Activated effector memory CD4-positive, alpha-beta T cell treated with anti-CD3 and anti-CD28 coated beads, Interleukin-2, amount 50 U/mL, for 16 hours (primary cell): ENCODE measurements around the gene SYNE3.
A peak's percentile ranks its signal among the peaks of the same experiment; 100 is the strongest.

Source experiments
- DNase-seq: peaks from one replicate; pipeline ENCODE4 v3.0.0-alpha.2; 2020

The SYNE3 gene, protein sequence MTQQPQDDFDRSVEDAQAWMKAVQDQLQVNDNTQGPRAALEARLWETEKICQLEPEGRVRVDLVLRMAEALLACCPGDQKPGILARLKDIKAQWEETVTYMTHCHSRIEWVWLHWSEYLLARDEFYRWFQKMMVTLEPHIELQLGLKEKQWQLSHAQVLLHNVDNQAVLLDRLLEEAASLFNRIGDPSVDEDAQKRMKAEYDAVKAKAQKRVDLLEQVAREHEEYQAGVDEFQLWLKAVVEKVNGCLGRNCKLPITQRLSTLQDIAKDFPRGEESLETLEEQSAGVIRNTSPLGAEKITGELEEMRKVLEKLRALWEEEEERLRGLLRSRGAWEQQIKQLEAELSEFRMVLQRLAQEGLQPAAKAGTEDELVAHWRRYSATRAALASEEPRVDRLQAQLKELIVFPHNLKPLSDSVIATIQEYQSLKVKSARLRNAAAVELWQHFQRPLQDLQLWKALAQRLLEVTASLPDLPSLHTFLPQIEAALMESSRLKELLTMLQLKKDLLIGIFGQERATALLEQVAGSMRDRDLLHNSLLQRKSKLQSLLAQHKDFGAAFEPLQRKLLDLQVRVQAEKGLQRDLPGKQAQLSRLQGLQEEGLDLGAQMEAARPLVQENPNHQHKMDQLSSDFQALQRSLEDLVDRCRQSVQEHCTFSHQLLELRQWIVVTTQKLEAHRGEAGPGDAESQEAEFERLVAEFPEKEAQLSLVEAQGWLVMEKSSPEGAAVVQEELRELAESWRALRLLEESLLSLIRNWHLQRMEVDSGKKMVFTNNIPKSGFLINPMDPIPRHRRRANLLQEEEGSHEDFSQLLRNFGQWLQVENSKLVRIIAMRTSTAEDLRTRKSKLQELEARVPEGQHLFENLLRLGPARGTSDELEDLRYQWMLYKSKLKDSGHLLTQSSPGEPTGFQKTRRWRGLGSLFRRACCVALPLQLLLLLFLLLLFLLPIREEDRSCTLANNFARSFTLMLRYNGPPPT

DNA sequence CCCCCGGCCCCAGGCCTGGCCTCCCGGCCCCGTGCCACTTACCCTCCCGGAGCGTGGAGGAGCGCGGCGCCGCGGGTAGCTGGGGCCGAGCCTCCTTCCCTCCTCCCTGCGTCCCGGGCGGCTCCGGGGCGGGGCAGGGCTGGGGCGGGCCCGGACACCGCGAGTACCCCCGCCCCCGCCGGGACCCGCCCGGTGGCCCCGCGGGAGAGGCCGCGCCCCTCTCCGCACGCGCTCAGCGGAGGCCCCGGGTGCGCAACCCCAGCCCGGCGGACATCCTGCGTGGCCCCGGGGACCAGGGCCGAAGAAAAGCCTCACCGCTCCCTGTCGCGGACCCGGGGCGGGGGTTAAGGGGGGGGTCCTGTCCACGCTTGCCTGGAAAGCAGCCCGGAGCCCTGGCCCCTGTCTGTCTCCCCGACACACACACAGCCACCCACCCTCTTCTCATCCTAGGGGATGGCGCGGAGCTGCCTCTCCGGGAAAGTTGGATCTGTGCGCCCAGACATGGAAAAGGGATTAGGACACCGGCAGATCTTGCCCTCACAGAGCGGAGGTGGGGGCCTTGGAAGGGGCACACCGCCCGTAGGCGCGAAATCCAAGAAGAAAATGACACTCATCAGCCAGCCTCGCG lies at the start of gene SYNE3:
TSS of gene SYNE3 (minus strand) at position 97 of the 628 bp plus-strand sequence. CDS start 40,829 bp downstream, outside the sequence.
- peak; percentile 86 for DNase-seq

DNA sequence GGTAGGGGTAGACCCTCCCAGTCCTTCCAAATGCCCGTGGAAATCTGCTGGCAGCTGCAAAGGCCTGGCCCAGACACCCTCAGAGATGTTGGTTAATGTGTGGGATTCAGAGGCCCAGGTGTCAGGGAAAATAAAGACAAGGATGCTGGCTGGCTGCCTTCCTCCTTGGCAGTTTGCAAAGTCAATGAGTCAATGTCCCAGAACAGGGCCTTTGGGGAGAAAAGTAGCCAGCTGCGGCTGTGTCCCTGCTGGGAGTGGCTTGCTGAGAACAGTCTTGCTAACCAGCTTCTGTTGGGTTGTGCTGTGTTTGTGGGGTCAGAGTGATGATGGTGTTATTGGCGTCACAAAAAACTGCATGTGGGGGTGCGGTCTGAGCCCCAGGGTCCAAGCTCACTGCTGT lies 47.6 kb upstream of the SYNE3 start:
- DNase-seq = no peak

DNA sequence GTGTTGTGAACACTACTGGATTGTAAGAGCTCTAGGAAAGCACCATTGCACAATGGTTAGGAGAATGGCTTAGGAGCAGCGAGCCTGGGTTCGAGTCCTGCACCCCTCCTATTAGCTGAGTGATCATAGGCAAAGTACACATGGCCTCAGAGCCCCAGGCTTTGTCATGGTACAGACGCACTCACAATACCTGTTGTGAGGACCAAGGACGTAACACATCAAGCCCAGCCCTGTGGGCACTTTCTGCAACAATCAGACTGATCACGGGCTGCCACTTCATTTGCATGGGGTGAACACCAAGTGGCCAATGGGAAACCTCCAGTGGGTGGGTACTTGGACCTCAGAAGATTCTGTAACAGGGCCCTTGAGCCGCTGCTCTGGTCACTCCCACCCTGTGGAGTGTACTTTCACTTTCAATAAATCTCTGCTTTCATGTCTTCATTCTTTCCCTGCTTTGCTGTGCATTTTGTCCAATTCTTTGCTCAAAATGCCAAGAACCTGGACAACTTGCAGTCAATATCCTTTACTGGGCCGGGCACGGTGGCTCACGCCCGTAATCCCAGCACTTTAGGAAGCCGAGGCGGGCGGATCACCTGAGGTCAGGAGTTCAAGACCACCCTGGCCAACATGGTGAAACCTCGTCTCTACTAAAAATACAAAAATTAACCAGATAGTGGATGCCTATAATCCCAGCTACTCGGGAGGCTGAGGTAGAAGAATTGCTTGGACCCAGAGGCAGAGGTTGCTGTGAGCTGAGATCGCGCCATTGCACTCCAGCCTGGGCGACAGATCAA lies 46.6 kb upstream of the SYNE3 start:
- DNase-seq = no peak

DNA sequence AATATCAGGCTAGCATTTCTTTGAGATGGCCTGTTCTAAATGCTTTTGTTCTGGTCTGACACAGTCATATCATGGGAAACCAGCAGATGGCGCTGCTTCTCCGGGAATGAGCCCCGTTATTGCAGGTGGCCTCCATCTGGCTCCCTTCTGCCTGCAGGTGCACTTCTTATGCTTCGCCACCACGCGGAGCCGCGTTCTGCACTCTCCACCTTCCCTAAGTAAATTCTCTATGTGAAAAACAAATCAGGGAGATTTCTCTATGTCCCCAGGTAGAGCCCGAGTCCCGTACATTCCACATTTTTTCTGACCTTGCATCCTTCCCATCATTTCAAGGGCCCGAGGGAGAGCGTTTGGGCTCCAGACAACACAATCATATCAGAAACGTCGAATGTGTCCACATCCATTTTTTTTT lies 44.6 kb upstream of the SYNE3 start:
- DNase-seq = peak; percentile 94

DNA sequence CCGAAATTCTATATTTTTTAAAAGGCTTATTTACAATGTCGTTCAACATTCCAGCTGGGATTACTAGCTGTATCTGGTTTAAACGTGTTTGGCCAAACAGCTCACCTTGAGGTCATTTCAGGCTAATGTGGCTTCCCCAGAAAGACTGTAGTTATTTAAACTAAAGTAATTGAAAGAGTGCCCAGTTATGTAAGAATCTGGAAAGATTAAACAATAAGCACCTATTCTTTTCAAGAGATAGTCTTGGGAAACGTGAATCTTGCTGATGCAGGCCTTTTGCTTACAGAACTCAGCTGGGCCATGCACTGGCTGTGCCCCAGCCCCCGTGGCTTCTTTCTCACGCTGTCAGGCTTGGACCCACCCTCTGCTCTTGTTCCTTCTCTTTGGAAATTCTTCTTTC lies 42.8 kb upstream of the SYNE3 start:
- DNase-seq = no peak

DNA sequence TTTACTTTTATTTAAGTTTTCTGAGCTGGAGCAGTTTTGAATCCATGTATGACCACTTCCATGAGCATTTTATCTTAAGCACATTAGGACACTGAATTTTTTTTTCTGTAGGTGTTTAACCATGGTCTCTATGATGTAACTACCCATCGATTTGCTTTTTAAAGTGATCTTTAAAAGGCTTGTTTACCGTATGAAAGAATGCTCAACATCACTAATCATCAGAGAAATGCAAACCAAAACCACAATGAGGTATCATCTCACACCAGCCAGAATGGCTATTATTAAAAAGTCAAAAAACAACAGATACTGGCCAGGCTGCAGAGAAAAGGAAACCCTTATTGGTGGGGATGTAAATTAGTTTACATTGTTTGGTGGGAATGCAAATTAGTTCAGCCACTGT lies 41.4 kb upstream of the SYNE3 start:
- DNase-seq = no peak

DNA sequence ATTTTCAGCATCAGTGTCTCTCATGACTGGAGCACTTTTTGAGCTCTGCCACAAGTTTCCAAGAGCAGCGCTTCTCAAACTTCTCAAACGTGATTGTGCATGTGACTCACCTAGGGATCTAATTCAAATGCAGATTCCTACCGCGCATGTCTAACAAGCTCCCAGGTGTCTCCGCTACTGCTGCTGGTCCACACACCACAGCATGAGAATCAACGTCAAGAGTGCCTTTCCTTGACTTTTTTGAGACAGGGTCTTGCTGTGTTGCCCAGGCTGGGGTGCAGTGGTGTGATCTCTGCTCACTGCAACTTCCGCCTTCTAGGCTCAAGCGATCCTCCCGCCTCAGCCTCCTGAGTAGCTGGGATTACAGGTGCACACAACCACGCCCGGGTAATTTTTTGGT lies 40.8 kb upstream of the SYNE3 start:
- no peak for DNase-seq

DNA sequence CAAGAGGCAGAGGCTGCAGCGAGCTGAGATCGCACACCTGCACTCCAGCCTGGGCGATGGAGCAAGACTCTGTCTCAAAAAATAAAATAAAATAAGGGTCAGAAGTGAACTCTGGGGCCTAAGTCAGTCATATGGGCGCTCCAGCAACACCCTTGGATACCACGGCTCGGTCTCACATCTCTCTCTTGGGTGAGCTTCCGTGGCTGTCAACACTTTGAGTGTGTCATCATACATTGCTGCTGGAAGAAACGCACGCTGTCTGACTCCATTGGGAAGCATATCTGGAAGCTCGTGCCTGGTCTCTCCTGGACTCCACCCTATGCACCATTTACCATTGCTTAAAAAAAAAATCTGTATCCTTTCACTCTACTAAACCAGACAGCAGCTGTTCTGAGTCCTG lies 38.6 kb upstream of the SYNE3 start:
- no peak for DNase-seq

DNA sequence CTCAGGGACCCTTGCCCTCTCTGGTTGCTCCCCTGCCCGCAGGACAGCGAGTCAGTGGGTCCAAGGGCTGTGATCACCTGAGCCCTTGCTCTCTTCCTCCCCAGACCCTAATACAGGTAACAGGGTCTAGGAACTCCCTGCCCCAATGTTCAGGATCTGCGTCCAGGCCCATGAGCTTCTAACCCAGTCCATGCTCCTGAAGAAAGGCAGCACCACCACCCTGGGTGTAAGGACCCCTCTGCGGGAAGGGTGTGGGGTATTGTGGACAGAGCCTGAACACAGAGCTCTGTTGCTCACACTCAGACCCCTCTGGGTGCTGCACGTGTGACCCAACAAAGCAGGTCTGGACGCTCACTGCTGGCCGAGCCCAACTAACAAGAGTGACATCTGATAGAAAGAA lies 36.7 kb upstream of the SYNE3 start:
- DNase-seq = no peak

DNA sequence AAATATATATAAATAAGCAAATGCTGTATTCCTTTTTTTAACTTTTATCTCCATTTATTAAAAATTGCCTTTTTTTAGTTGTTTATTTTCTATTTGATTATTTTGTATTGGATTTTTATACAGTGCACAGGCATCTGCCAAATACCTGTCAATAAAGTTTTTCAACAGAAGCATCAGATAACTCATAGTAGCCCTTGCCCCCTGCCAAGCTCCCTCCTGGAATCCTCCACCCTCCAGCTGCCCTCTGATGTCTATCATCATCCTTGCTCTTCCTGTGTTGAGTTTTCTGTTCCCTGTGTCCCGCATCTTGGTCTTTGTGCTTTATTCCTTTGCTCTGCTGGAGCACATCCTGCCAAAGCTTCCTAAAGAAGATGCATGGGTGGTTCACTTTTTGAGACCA lies 35.0 kb upstream of the SYNE3 start:
- DNase-seq = no peak

DNA sequence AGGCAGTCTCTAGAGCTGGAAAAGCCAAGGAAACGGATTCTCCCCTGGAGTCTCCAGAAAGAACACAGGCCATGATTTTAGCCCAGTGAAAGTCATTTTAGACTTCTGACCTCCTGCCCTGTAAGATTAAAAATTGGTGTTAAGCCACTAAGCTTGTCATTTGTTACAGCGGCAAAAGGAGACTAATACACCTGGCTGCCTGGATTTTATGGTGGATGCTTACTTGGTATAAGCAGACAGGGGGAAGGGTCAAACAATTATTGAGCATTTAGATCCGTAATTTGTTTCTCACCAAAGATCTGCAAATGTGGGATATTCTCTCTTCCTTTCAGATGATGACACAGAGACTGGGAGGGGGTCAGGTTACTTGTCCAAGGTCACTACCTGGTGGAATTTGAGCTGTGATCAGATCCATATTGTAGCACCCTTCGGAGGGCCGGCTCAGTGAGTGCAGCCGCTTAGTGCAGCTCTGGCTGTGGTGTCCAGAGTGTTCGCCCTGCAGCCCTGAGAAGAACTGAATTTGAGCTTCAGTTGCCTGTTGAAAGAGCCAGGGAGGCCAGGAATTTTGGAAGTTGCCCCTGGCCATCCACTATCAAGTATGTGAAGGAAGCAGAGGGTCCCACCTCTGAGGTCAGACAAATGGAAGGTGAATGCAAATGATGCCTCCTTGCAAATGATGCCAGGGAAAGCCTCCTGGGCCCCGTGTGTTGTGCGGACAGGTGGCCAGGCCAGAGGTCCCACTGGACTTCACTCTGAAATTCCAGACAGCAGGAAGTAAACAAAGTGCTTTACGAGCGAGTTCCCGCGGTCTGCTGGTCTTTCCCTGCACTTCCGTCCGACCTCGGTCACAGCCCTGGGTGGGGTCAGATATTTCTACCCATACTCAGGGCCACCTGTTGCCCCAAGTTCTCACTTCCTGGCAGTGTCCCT lies 33.5 kb upstream of the SYNE3 start:
- DNase-seq = no peak

DNA sequence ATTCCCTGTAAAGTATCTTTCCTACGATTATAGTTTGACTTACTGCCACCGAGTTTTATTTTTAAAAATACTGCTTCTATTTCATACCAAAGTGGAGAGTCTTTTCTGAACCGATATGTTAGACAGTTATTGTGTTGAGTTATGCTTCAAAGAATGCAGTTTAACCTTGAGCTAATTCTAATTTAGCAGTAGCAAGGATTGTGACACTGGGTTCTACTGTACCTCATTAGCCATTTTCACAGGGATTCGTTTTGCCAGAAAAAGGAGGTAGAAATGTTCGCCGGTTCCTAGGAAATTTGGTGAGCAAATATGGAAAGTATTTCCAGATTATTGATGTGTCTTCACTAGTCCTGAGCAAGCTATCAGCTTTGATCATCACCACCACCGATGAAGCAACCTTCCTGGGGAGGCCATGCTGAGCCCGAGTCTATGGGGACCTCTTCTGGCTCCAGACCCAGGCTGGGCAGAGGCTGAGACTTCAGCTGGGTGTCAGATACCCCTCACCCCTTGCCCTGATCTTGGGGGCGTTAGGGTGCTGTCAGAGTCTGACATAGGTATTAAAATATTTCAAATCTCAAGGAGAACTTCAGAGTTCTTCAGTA lies 32.0 kb upstream of the SYNE3 start:
- DNase-seq = no peak

DNA sequence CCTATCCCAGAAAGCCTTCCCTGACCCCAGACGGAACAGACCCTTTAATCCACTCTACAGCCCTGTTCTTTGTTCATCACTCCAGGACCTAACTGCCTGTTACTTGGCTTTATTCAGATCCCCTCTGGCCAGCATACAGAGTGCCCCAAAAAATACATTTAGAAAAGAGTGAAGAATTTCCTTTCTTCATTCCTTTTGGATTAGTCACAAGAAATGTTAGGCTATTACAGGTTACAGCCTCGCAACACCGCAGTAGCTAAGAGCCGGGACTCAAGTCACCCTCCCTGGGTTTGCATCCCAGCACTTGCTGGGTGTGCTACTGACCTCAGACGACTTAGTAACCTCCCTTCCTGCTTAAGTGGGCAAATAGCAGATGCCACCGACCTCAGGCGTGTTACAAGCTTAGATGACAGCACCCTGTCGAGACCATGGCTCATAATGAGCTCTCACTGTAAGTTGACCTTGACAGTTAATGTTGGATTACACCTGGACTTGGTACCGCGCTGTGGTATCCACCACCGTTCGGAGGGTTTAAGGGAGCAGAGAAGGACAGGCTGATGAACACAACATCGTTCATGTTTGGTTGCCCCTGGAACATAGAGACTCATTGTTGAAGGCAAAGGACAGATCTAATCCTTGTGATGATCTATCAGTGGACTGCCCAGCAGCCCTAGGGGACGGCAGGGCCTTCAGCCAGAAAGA lies 31.3 kb upstream of the SYNE3 start:
- DNase-seq = no peak

DNA sequence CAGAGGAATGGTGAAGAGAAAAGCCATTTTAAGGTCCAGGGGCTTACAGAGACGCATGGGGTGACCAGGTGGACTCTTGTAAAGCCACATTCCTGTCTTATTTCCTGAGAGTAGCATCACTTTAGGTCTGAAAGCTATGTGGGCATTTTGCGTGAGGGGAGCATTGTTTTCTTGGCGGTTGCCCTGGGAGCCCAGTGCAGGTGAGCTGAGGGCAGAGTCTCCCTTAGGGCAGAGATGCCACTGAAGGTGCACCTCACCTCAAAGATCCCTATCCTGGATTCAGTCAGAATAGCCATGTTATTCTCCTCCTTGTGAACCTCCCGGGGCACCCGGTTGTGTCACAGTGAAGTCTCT lies 30.8 kb upstream of the SYNE3 start:
- no peak for DNase-seq

DNA sequence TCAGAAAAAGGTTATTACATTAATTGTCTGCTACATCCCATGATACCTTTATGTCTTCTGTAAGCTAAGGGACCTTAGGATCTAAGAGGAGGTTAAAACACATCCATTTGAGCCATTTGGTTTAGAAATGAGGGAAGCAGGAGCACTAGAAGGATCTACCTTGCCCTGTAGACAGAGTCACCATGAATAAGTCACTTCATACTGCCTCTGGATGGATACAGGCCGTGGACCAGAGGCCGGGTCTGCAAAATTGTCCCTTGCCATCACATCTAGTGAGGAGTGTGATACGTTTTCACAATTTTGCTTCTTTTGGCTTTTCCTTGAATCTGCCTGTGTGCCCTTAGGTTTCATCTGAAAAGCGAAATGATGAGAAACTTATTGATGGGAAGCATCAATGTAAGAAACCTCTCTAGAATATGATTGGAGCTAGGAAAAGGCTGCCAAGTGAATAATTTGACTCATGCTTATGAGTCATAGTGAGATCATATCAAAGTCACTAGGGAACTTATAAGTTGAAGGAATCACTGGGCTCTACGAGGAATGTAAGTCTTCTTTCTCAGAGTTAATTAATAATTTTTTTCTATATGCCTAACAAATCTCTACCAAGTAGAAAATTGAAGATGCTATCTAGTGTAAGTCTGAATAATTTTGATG lies 29.2 kb upstream of the SYNE3 start:
- DNase-seq = no peak

DNA sequence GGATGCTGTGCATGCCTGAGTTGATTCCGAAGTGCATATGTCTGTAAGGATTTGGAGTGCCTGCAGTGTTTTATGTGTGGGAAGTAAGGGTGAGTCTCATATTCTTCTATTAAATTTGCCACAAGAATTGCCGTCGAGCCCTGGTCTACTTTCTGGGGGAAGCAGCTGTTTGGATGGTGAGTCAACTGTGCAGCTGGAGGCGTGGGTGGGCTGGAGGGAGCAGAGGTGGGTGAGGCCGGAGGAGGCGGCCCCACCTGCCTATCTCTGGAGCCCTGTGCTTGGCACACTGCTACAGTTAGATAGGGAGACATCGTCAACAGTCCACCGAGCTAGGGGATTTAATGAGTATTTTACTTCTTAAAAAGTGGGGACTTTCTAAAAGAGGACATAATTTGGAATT lies 28.1 kb upstream of the SYNE3 start:
- no peak for DNase-seq

DNA sequence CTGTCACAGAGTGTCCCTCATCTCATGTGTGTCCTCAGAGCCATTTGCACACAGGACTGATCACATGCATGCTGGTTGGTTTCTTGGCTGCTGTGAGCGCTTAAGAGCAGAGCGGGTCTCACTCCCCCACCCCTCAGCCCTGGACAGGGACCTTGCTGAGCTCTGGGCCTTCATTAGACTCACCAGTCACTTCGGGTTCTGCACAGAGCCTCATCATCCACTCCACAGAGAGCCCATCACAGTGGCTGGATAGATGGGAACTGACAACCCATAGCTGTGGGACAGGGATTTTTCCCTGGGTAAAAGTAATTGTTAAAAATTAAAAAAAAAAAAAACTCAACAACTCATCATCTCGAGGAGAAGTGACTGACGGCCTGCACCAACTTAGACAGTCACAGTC lies 26.6 kb upstream of the SYNE3 start:
- DNase-seq = no peak

DNA sequence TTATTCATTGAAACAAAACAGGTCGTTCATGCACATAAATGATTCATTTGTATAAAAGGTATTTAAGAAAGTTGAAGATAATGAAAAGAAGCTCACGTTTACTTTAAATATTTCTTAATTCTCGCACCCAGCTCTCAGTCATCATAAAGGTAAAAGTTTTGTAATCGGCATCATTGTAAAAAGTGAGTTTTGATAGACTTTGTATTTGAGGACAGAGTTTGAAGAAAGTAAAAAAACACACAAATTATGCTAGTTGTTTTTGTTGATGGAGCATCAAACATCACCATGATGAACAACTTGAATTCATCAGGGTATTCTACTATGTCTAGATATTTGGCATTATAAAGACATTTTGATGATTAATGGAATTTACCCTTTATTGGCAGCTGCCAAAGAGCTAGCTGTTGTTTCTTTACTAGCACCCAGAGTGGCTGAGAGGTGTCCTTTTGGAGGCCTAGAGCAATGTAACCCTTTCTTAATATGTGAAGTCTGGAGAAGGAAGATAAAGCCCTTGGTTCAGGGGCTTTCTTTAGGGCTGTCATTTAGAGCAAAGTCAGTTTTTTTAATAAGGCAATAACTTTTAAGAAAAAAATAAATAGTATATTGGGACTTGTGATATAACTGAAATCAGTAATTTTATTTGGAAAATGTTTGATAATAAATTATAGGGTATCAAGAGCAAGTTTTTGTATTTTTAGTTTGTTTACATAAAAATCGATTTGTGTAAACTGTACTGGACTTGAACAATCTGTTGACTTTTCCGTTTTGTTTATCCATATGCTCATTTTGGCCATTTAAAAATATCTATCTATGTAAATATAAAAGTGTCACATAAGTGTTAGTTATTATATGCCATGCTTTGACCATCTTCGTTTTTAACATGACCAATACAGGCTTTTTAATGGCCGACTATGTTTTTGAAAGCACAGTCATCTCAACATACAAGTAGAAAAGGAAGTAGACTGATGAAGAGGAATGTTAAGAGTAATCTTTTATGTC lies 25.8 kb upstream of the SYNE3 start:
- no peak for DNase-seq

DNA sequence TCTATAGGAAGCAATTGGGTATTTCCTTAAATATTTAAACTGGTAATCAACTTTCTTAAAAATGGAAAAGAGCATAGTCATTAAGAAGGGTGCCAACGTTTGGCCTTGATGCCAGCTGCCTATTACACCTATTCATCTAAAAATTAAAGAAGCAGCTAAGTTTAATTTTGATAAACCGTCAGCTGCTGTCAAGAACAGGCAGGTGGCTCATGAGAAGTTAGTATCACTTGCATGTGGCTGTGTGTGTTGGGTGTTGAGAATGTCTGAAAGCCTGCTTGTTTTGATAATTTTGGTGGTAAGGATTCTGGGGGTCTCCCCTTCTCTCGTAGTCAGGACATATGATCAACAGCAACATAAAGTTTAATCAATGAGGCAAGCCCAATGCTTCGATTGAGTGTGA lies 24.9 kb upstream of the SYNE3 start:
- no peak for DNase-seq
